GM10847 (cell line): ENCODE results near the gene SNX24.

Experiments used
- POLR2A ChIP-seq: IDR thresholded peaks from 2 replicates; pipeline ENCODE4 v1.6.1; 2011; ENCODE audit not compliant: insufficient read length; ENCODE audit errors: extremely low read depth

Gene SNX24

GRCh38 chr5:122937914-122938313 lies 92.5 kb downstream of the SNX24 start:
- TF ChIP-seq POLR2A, result no peak

DNA sequence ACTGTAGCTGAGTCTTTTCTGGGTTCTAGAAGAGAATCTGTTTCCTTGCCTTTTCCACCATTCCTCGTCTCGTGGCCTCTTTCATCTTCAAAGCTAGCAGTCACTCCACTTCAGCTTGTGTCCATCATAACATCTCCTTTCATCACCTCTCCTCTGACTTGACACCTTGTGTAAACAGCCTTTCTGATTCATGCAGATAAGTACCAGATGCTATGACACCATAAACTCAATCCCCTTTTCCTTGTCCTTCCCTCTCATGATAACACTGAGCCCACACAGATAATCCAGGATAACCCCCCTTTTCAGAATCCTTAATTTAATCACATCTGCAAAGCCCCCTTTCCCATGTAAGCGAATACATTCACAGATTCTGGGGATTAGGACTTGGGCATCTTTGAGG lies 95.5 kb downstream of the SNX24 start:
- TF ChIP-seq POLR2A, result no peak

- no peak for TF ChIP-seq POLR2A
Observed at GRCh38 chr5:122941737-122942136, 96.3 kb downstream of the SNX24 start.

DNA sequence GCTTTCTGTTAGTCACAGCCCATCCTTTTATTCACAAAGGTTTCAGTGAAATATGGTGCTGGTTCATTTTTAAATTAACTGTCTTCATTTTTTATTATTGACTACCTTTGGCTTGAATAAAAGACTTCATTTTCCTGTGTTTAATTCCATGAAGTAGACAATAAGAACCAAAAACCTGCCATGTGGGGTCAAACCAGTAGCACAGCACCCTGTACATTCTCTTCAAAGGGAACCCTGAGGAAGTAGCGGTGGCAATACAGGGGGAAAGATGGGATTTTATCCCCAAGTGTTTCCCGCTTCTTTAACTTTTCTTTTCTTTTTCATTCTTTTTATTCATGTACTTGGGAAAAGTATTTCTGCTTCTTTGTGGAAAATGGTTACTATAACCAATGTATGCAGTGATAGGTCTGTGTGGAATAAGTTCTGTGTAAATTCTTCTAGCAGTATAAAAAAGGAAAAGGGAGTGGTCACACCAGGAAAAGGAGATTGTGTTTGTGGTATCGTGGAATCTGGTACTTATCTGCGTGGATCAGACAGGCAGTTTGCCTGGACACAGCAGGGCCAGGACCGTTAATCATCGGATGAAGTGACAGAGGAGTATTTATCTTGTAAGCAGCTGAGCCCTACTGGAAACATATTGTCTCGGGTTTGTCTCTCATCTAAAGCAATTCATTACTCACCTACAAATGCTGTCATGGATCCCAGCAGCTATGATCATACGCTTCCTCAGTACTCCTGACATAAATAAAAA lies 96.9 kb downstream of the SNX24 start:
- no peak for TF ChIP-seq POLR2A

- no peak for TF ChIP-seq POLR2A
Observed at GRCh38 chr5:122943050-122943698, 97.8 kb downstream of the SNX24 start.

GRCh38 chr5:122944051-122944450 lies 98.6 kb downstream of the SNX24 start:
- no peak for TF ChIP-seq POLR2A

- no peak for TF ChIP-seq POLR2A
Observed at GRCh38 chr5:122947372-122947771, 102.0 kb downstream of the SNX24 start.

DNA sequence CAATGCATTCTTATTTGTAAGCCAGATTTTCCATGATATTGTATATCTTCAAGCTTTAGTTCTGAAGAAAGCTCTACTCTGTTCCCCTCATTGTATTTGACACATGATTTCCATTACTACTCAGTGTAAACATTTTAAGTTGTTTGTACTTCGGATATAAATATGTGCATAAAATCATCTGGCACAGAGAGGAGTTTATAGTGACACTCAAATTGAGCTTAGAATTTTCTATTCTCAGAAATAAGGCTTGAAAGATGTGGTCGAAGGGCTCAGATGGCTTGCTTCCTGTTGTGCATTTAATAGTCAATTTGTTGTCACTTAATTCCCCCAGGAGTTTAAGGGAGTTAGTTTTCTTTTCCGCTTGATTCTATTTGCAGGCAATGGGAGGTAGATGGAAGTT lies 102.4 kb downstream of the SNX24 start:
- TF ChIP-seq POLR2A, result no peak

DNA sequence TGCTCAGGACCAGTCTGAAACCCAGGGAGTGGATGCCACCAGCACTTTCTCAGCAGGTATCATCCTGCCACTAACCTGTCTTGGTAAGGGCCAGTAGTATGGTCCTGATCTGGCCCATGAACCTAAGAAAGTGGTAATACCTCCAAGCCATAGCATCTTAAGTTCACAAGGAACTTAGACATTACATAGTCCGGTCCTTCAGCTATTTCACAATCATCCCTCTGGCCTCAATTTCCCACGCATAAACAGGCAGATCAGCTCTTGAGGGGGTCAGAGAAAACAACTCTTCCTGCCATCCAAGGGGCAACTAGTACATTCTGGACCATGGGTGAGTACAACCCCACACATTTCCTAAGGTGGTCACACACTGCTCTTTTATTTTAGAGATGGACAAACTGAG lies 102.9 kb downstream of the SNX24 start:
- no peak for TF ChIP-seq POLR2A

DNA sequence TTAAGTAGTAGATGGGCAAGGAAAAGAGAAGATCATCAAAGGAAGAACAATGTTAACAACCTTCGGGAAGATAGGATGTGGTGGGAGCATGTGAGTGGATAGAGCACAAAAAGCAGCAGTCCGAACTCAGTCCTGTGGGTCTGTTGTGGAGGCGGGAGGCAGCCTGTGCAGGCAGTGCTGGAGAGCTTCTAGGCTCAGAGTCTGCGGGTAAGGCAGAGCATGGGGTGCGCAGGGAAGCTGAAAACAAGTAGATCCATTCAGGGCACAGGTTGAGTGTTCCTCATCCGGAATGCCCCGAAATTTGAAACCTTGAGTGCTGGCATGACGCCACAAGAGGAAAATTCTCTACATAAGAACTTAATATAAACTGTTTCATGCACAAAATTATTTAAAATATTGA lies 106.2 kb downstream of the SNX24 start:
- no peak for TF ChIP-seq POLR2A

- TF ChIP-seq POLR2A, result no peak
Observed at GRCh38 chr5:122954719-122955118, 109.3 kb downstream of the SNX24 start.

- no peak for TF ChIP-seq POLR2A
Observed at GRCh38 chr5:122957457-122957856, 112.0 kb downstream of the SNX24 start.

DNA sequence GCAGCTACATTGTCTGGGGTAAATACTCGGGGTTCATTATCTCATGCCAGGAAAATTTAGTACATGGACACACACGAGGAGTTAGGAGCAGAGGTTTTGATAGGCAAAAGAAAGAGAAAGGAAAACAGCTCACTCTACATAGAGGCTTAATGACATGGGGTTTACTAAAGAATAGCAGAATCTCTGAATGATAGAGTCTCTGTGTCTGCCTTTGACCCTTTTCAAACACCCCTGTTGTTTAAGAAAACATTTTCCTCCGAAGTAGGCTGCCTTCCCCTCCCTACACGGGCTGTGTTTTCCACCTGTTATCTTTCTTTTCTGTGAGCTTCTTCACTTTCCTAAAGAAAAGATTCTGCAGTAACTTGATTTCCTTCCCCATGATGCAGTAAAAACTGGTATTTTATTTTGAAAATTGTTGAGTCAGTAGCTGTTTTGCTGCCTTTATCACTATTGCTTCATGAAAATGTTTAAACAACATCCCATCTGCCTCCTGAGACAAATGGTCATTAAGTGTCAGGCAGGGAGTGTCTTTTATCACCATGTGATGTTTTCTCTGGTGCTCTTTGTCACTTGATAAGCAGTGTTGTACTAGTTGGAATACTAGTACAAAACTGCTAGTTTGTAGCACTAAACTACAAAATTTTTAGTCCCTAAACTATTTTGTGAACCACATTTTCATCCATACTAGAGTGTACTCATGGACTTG lies 114.5 kb downstream of the SNX24 start:
- TF ChIP-seq POLR2A, result no peak

- TF ChIP-seq POLR2A, result no peak
Observed at GRCh38 chr5:122963305-122963704, 117.9 kb downstream of the SNX24 start.

DNA sequence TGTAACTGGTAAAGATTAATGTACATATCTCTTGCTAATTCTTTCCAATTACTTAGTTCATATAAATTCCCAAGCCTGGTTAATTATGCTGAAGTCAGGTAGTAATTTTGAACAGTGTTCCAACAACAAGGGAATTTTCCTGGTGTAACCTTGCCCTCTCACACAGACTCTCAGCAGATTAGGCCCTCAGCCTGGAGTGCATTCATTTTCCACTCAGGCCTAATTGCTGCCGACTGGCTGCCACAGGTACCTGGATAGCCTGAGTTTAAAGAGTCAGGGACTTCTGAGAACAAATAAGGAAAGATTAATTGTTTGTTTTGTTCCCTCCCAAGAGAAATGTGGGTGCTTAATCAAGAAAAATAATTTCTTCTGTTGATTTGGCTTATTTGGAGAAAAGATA lies 119.7 kb downstream of the SNX24 start:
- TF ChIP-seq POLR2A, result no peak

DNA sequence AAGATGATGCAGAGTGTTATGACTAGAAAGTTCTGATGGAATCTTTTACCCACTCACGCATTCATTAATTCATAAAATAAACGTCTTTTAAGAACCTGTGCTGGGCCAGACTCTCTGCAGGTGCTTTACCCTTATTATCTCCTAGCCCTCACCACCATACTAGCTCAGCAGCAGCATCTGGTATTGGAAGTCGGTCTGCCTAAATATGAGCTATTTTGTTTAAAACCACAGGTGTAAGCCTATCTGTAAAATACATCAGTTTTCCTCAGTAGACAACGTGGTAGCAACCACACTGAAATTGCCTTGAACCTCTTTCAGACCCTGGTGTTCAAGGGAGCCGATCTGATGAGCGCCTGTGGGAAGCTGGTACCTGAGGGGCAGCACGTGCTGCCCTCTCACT lies 121.7 kb downstream of the SNX24 start:
- no peak for TF ChIP-seq POLR2A
